OCI-LY1 (cell line): ENCODE measurements around the gene ST7.

Experiments used
- H2AFZ ChIP-seq: fragments of 200-600 bp; sonication (generic), shearing (Covaris generic); 2 replicates; pipeline ENCODE4 v1.6.0; 2014; ENCODE audit warnings: antibody characterized with exemption, mild to moderate bottlenecking, low read length
- H3F3A ChIP-seq: fragments of 200-600 bp; sonication (generic), shearing (Covaris generic); 2 replicates; pipeline ENCODE4 v1.6.0; 2014; ENCODE audit warnings: mild to moderate bottlenecking, antibody characterized with exemption, low read length, moderate library complexity; ENCODE audit not compliant: insufficient read depth
- H3K27ac ChIP-seq: fragments of 200-600 bp; sonication (generic); 2 replicates; pipeline ENCODE4 v1.5.1; 2014; ENCODE audit warnings: low read length, mixed run types, mild to moderate bottlenecking, low read depth; ENCODE audit not compliant: poor library complexity, severe bottlenecking
- H3K27me3 ChIP-seq: fragments of 200-600 bp; sonication (generic); 2 replicates; pipeline ENCODE4 v1.6.0; 2014; ENCODE audit warnings: antibody characterized with exemption, mild to moderate bottlenecking, low read length, moderate library complexity; ENCODE audit not compliant: insufficient read depth
- H3K36me3 ChIP-seq: fragments of 200-600 bp; sonication (generic); 2 replicates; pipeline ENCODE4 v1.6.1; 2014; ENCODE audit warnings: mild to moderate bottlenecking, antibody characterized with exemption, low read length, moderate library complexity, mixed read lengths; ENCODE audit not compliant: insufficient read depth
- H3K4me1 ChIP-seq: fragments of 200-600 bp; sonication (generic); 2 replicates; pipeline ENCODE4 v1.5.1; 2014; ENCODE audit warnings: mild to moderate bottlenecking, low read length, moderate library complexity; ENCODE audit not compliant: insufficient read depth, severe bottlenecking
- H3K4me2 ChIP-seq: fragments of 200-600 bp; sonication (generic), shearing (Covaris generic); 2 replicates; pipeline ENCODE4 v1.6.1; 2014; ENCODE audit warnings: low read length
- H3K4me3 ChIP-seq: fragments of 200-600 bp; sonication (generic); 2 replicates; pipeline ENCODE4 v1.5.1; 2014; ENCODE audit warnings: low read length, low read depth, mild to moderate bottlenecking, mixed read lengths; ENCODE audit not compliant: poor library complexity, severe bottlenecking
- H3K79me2 ChIP-seq: fragments of 200-600 bp; shearing (Covaris generic); 2 replicates; pipeline ENCODE4 v1.6.1; 2016; ENCODE audit warnings: mixed run types, low read length, mixed read lengths; ENCODE audit not compliant: insufficient read depth
- H3K9ac ChIP-seq: fragments of 200-600 bp; sonication (generic), shearing (Covaris generic); 2 replicates; pipeline ENCODE4 v1.6.1; 2014; ENCODE audit warnings: mild to moderate bottlenecking, low read length, mixed read lengths
- H3K9me2 ChIP-seq: fragments of 200-600 bp; sonication (generic), shearing (Covaris generic); 2 replicates; pipeline ENCODE4 v1.6.1; 2014; ENCODE audit warnings: low read depth, mild to moderate bottlenecking, low read length, mixed read lengths
- H3K9me3 ChIP-seq: fragments of 200-600 bp; shearing (Covaris generic); 2 replicates; pipeline ENCODE4 v1.6.1; 2014; ENCODE audit warnings: low read length, mixed read lengths
- H4K20me1 ChIP-seq: fragments of 200-600 bp; sonication (generic), shearing (Covaris generic); 2 replicates; pipeline ENCODE4 v1.6.0; 2016; ENCODE audit warnings: mild to moderate bottlenecking, low read length; ENCODE audit not compliant: insufficient read depth
- CTCF ChIP-seq: fragments of 200-600 bp; sonication (generic), shearing (Covaris generic); IDR thresholded peaks from 2 replicates; pipeline ENCODE4 v1.5.1; 2017; ENCODE audit warnings: mild to moderate bottlenecking, antibody characterized with exemption, low read length, moderate library complexity, mixed read lengths
- EZH2 ChIP-seq: fragments of 200-600 bp; sonication (generic), shearing (Covaris generic); IDR thresholded peaks from 2 replicates; pipeline ENCODE4 v1.8.0; 2017; ENCODE audit warnings: borderline replicate concordance, mixed run types, mild to moderate bottlenecking, antibody characterized with exemption, low read length, moderate library complexity, mixed read lengths

ST7 gene

GRCh38 chr7:117190104-117190503 lies 236.8 kb downstream of the ST7 start:
- no peaks in the 10 kb centered on the region for H3F3A ChIP-seq
- H3K4me3 ChIP-seq, result no peak overlapping the region
- no peak overlapping the region for H2AFZ ChIP-seq
- H3K9me3 ChIP-seq, result no peaks in the 10 kb centered on the region
- H3K27ac ChIP-seq, result no peak overlapping the region
- TF ChIP-seq EZH2, result no peak
- no peak for TF ChIP-seq CTCF
- H3K4me1 ChIP-seq, result no peaks in the 10 kb centered on the region
- H3K27me3 ChIP-seq, result no peaks in the 10 kb centered on the region
- no peaks in the 10 kb centered on the region for H3K79me2 ChIP-seq
- no peak overlapping the region for H3K4me2 ChIP-seq
- no peaks in the 10 kb centered on the region for H3K36me3 ChIP-seq
- H3K9me2 ChIP-seq, result no peaks in the 10 kb centered on the region
- no peak overlapping the region for H3K9ac ChIP-seq
- H4K20me1 ChIP-seq, result no peaks in the 10 kb centered on the region

- Histone ChIP-seq H4K20me1 (no peaks in the 10 kb centered on the region), H3K27ac (no peak overlapping the region), H2AFZ (no peak overlapping the region), H3K9ac (no peak overlapping the region), H3K4me1 (no peaks in the 10 kb centered on the region), H3K9me2 (no peaks in the 10 kb centered on the region), H3K36me3 (no peaks in the 10 kb centered on the region), H3K4me2 (no peak overlapping the region), H3K9me3 (no peaks in the 10 kb centered on the region), H3K79me2 (no peaks in the 10 kb centered on the region), H3K4me3 (no peak overlapping the region), H3K27me3 (no peaks in the 10 kb centered on the region), H3F3A (no peaks in the 10 kb centered on the region)
- TF ChIP-seq EZH2 (no peak), CTCF (no peak)
These were observed 237.6 kb downstream of the ST7 start for GRCh38 chr7:117190746-117191435.

- Histone ChIP-seq H3K4me3 (no peak overlapping the region), H3K9me3 (no peaks in the 10 kb centered on the region), H3K4me2 (no peak overlapping the region), H3K27ac (no peak overlapping the region), H4K20me1 (no peaks in the 10 kb centered on the region), H3K9me2 (no peaks in the 10 kb centered on the region), H3K36me3 (no peaks in the 10 kb centered on the region), H3K79me2 (no peaks in the 10 kb centered on the region), H3K27me3 (no peaks in the 10 kb centered on the region), H3F3A (no peaks in the 10 kb centered on the region), H3K9ac (no peak overlapping the region), H2AFZ (no peak overlapping the region), H3K4me1 (no peaks in the 10 kb centered on the region)
- TF ChIP-seq EZH2, result no peak
- TF ChIP-seq CTCF, result no peak
These were observed 238.8 kb downstream of the ST7 start for GRCh38 chr7:117192108-117192507.
